COR-L47 (cell line): ENCODE data around the gene OR13D1.
"Not testable (repeated sequence)": the region's sequence is repeated elsewhere in the genome, so short reads cannot be mapped to it uniquely, and the experiment has no call there.

Source experiments
- DNase-seq: peaks from one replicate; lab custom pipeline; 2025; lab: John Stamatoyannopoulos, UW

Gene OR13D1, protein sequence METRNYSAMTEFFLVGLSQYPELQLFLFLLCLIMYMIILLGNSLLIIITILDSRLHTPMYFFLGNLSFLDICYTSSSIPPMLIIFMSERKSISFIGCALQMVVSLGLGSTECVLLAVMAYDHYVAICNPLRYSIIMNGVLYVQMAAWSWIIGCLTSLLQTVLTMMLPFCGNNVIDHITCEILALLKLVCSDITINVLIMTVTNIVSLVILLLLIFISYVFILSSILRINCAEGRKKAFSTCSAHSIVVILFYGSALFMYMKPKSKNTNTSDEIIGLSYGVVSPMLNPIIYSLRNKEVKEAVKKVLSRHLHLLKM

DNA sequence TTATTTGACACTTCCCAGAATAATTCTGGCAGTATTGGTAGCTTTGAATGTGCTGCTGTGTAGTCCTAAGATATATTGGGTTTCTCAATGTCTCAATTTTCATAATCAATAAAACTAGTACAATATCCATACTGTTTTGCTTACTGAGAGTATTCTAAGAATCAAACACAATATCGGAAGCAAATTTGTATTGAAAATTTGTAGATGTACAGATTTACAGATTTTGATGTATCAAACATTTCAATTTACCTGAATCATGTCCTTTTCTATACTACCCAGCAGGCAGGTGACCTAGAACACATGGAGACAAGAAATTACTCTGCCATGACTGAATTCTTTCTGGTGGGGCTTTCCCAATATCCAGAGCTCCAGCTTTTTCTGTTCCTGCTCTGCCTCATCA is at the start of gene OR13D1:
TSS of gene OR13D1 (plus strand) at position 301 of the 400 bp plus-strand sequence. CDS start at position 301, 0 bp downstream.
- no peak for DNase-seq

GRCh38 chr9:104658496-104659195 is 35.7 kb upstream of the OR13D1 start:
- no peak for DNase-seq

GRCh38 chr9:104675611-104676010 is 18.7 kb upstream of the OR13D1 start:
- no peak for DNase-seq

DNA sequence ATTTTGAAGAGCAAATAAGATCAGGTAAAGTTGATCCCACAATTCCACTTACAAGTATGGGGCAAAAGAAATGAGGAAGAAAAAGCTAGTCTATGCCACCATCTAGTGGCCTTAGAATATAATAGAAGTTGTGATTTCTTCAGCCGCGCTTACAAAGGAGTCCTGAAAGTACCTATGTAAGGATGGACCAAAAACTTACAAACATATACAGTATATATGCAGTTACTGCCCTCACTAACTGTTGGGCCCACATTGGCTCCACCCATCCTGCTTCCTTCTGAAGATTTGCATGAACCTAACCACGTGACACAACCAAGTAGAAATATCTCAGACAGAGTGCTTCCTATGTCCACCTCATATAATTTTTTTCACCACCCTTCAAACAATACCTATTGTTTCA is 11.7 kb upstream of the OR13D1 start:
- DNase-seq = peak; percentile 64

- no peak for DNase-seq
Measured at GRCh38 chr9:104686081-104686480, 8.2 kb upstream of the OR13D1 start.

- no peak for DNase-seq
Measured at GRCh38 chr9:104700306-104700705, 6.0 kb downstream of the OR13D1 start.

DNA sequence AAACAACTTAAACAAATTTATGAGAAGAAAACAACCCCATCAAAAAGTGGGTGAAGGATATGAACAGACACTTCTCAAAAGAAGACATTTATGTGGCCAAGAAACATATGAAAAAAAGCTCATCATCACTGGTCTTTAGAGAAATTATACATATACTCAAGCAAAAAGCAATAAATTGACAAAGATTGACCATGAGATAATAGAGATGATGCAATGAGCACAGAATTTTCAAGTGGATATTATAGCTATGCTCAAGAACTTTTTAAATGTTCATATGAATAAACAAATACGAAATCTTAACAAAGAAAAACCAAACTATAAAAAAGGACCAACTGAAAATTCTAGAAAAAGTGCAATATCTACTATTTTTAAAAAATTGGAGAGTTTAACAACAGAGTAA is 14.4 kb downstream of the OR13D1 start:
- DNase-seq = not testable (repeated sequence)

- no peak for DNase-seq
Measured at GRCh38 chr9:104711604-104712003, 17.3 kb downstream of the OR13D1 start.

- peak; percentile 71 for DNase-seq
Measured at GRCh38 chr9:104725014-104725413, 30.7 kb downstream of the OR13D1 start.

- DNase-seq = no peak
Measured at GRCh38 chr9:104738452-104738851, 44.1 kb downstream of the OR13D1 start.

DNA sequence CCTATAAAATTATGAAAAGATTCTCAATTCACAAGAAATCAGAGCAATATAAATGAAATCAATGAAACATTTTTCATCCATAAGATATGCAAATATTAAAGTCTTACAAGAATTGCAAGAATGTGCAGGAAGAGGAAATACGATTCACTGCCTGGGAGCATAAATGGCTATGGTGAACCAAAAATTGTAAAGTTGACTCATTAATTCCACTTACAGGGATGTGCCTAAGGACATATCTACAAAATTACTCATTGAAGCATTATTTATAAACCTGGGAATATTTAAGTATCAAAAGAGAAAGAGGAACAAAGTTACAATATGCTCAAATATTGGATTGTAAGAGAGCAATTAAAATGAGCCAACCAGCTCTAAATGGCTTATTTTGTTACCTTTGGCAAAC is 46.3 kb downstream of the OR13D1 start:
- no peak for DNase-seq

DNA sequence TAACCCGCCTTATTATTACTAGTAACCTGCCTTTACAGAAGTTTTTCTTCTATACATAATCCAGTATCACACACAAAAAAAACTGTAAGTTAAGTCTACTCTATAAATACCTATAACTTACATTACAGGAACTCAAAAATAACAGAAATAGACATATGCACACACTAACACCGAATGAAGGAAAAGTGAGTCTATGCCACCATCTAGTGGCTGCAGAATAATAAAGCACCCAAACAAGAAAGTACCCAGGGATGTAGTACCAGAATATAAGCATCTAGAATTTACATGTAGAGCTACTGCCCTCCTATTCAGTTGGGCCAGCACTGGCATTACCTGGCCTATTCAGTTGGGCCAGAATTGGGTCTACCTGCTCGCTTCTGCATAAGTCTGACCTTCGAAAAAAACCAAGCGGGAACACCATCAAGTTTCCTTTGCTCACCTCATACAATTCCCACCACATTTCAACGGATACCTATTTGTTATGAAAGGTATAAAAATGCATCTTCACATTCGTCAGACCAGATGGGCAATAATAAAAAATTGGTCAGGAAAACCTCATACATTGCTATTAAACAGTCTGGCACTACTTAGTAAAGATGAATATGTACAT is 49.2 kb downstream of the OR13D1 start:
- peak; percentile 46 for DNase-seq
